Activated T-cell treated with anti-CD3 and anti-CD28 coated beads, Interleukin-2, amount 50 U/mL, for 48 hours (primary cell): ENCODE data around the gene SART1.

Experiments
- DNase-seq, 2 experiments: peaks; one replicate each; pipeline ENCODE4 v3.0.0-alpha.2; 2020

The SART1 gene, protein sequence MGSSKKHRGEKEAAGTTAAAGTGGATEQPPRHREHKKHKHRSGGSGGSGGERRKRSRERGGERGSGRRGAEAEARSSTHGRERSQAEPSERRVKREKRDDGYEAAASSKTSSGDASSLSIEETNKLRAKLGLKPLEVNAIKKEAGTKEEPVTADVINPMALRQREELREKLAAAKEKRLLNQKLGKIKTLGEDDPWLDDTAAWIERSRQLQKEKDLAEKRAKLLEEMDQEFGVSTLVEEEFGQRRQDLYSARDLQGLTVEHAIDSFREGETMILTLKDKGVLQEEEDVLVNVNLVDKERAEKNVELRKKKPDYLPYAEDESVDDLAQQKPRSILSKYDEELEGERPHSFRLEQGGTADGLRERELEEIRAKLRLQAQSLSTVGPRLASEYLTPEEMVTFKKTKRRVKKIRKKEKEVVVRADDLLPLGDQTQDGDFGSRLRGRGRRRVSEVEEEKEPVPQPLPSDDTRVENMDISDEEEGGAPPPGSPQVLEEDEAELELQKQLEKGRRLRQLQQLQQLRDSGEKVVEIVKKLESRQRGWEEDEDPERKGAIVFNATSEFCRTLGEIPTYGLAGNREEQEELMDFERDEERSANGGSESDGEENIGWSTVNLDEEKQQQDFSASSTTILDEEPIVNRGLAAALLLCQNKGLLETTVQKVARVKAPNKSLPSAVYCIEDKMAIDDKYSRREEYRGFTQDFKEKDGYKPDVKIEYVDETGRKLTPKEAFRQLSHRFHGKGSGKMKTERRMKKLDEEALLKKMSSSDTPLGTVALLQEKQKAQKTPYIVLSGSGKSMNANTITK

DNA sequence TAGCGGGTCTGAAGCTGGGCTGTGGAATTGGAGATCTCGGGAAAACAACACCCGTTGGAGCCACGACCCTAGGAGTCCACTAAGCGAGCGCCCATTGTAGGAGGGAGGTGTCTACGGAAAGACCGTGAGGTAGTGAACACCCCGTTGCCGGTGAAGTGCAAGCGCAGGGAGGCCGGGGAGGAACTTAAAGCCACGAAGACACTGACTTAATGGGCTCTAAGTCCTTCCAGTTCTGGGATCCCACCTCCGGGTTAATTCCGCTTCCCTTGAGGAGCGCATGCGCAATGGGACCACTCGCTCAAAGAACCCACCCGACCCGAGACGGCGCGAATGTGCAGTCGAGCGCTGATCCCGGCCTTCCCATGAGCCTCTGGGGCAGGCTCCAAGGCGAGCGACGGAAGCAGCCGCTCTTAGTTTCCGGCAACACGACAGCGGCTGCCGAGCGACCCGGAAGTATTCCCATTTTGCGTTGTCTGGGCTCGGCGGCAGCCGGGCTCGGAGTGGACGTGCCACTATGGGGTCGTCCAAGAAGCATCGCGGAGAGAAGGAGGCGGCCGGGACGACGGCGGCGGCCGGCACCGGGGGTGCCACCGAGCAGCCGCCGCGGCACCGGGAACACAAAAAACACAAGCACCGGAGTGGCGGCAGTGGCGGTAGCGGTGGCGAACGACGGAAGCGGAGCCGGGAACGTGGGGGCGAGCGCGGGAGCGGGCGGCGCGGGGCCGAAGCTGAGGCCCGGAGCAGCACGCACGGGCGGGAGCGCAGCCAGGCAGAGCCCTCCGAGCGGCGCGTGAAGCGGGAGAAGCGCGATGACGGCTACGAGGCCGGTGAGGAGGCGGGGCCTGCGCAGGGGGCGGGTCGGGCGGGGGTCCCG, at the start of gene SART1:
Gene SART1 (plus strand): TSS at position 468 of the 874 bp plus-strand sequence. CDS start 47 bp downstream, at position 515.
- DNase-seq = peak; percentile 96 to 97

DNA sequence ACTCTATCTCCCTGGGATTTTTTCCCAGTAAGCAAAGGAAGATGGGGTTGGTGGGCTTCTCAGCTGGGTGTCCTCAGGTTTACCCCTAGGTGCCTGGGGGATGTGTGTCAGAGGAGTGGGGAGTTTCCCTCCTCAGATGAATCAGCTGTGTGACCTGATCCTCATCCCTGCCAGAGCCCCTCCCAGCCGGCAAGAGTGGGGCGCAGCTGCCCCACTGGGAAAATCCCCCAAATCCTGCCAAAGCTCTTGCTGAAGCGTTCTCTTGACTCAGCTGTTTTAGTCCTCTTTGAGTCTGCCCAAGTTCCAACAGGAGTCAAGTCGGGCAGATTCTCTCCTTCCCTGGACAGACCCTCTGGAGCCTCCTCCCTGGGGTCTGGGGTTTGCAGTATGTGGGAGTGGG, 48.7 kb upstream of the SART1 start:
- DNase-seq = no peak

DNA sequence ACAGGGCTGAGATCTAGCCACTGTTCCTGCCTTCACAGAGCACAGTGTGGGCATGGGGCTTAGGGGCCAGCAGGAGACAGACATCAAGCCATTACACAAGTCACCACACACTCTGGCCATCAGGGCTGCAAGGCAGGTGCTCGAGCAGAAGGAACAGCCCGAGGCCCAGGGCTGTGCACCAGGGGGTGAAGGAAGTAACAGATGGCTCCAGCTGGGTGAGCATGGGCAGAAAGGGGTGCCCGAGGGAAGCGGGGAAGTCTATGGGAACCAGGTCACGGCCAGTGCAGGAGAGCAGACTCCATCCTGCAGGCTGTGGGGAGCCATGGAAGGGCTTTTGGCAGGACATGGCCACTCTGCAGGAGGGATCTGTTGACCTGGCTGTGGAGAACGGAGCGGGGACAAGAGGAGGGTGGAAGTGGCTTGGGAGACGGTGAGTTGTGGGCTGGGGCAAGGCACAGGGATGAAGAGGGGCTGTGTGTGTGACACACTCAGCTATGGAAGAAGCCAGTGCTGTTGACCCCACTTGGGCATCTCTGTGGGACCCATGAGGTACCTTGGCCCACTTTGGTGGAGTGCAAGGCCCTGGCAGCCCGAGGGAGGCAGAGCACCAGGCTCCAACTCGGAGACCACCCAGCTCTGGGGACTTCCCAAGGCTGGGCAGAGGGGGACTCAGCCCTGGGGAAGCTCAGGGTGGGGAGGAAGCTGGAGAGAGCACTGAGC, 46.3 kb upstream of the SART1 start:
- no peak for DNase-seq

DNA sequence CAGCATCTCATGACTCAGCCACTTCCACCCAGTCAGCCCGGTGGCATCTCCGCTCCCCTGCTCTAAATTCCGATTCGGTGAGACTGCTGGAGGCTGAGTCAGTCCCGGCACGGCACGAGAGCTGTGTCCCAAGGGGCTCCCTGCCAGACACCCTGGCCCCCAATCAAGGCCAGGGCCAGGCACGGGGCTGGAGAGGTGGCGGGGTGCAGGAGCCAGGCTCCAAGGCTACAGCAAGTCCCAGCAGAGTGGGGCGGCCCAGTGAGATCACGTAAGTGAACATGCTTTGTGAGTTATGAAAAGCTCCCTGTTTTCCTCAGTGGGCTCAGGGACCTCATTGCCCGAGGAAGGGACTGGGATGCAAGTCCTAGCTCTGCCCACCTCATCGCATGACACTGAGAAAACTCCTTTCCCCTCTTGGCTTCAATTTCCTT, 45.7 kb upstream of the SART1 start:
- no peak for DNase-seq

DNA sequence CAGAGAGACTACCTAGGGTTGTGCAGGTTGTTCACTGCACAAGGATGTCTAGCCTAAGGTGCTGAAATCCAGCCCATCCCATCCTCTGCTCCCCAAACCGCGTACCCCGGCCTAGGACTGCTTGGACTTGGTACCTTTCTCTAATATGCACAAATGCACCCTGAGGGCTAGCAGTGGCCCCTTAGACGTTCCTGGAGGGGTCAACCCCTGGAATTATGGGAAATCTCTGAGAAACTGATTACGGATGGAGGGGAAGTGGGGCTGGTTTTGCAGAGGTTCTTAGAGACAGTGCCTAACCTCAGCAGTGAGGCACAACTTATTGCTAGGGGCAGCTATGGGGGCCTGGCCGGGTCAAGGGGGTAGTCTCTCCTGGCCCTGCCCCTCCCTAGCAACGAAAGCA, 45.1 kb upstream of the SART1 start:
- DNase-seq = no peak

DNA sequence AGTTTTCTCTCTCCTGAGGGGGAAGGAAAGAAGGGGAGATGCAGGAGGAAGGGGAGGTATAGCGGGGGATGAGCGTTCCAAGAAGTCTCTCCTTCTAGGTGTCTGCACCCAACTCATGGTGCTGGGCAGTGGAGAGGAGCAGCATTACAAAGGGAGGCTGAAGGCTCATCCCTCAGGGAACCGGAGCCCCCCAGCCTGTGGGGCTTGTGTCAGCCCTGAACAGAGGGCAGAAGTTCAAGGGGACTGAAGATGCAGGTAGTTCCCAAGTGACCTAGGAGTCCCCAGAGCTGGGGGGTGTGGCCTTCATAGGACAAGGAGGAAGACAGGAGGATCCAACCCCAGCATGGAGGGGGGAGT, 44.5 kb upstream of the SART1 start:
- DNase-seq = no peak

DNA sequence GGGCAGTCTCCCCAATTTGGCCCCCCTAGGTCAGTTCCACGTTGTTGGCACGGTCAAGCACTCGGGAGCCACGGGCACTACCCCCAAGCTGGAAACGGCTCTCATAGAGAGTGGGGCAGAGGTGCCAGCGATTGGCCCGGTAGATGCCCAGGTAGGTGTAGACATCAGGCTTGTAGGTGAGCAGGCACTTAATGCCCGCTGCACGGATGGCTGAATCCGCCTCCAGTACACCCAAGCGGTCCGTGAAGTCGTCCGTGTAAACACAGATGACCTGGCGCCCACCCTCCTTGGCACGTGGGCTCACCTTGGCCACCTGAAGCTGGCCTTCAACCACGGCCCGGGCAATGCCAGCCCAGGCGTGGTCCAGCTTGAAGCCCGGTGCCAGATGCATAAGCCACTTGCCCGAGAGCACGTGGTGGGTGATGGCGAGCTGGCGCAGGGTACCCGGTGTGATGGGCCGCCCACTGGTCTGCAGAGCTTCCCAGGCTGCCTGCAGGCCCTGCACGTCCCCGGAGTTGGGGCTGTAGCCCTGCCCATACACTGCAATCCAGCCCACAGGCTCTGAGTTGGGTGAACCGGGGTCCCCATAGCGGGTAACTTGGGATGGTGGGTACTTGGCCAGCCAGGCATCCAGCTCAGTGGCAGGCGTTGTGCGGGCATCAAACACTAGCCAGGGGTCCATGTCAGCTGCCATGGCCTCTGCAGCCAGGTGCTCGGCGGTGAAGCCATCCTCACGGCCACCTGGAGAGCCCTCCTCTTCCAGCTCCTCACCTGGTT, 43.9 kb upstream of the SART1 start:
- no peak for DNase-seq

DNA sequence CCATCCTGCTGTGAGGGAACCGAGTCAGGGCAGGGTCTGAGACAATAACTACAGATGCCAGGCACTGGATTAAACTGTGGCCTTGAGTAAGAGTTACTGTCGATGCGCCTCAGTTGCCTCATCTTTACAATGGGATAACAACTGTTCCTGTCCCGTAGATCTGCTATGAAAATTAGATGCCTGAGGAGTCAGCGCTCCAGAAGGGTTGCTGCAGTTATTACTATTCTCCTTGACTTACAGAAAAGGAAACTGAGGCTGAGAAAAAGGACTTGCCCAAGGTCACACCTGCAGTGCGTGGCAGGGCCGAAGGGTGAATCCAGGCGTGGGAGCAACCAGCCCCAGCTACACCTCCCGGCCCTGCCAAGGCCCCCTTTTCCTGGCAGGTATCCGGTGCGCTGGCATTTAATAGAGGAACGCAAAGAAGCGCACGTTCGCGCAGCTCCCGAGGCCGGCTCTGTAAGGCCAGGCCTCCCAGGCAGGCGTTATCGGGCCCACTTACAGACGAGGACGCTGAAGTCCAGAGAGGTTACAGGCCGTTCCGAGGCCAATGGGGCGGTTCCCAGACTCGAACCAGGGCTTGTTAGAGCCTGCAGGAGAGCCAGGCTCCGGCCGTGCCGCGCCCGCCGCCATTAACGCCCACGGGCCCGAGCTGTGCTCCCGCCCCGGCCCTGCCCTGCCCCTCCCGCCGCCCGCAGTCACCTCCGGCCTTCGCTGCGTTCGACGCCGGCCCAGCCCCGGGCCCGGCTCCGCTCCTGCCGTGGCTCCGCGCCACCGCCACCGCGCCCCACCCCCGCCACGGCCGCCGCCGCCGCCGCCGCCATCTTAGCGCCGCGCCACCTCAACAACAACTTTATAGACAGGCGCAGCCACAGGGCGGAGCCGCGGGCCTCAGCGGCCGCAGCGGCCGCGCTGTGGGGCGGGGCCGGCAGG, 43.1 kb upstream of the SART1 start, which contains the start of gene C11orf68:
Gene C11orf68 (minus strand): TSS at position 852 of the 930 bp plus-strand sequence. CDS start 31 bp downstream, at position 821.
- no peak for DNase-seq

DNA sequence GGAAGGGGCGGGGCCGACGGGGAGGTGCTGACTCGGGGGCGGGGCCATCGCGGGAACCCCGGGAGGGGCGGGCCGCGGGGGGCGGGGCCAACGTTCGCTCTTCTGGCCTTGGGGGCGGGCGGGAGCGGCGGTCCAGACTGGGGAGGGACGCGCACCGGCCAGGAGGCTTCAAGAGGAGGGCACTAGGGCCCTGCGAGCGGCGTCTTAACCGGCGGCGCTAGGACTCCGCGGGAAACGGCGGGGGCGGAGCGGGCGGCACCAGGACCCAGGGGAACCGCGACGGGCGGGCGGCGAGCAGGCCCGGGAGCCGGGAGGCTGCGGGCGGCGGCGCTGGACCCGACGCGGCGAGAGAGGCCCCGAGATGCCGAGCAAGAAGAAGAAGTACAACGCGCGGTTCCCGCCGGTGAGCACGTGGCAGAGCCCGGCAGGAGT, 42.4 kb upstream of the SART1 start, which contains the start of gene DRAP1:
Gene DRAP1 (plus strand): TSS at position 286 of the 432 bp plus-strand sequence. CDS start 76 bp downstream, at position 362.
- peak; percentile 98 to 99 for DNase-seq

DNA sequence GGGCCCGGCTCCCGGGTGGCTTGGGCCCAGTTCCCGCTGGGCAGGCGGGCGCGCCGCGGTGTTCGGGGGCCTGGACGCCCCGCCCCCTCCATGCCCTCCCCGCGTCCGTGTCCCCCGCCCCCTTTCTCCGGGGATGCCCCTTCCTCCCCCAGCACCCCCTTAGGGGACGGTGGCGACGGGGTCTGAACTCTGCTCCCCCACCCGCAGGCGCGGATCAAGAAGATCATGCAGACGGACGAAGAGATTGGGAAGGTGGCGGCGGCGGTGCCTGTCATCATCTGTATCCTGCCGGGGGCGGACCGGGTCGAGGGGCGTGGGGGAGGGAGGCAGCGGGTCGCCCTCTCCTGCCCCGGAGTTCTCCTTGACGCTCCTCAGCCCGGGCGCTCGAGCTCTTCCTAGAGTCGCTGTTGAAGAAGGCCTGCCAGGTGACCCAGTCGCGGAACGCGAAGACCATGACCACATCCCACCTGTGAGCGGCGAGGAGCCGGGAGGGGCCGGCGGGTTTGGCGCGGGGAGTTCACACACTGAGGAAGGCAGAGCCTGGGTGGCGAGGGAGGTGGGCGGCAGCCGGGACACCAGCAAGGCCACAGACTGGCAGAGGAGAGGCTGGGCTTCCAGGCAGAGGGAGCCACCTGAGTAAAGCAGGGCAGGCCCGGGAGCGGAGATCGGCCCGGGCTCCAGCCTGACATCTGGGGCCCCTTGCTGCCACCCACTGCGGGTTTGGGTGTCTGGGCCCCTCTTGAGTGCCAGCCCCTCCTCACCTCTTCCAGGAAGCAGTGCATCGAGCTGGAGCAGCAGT, 41.8 kb upstream of the SART1 start:
- DNase-seq = peak in 1 of 2 experiments; percentile 77

DNA sequence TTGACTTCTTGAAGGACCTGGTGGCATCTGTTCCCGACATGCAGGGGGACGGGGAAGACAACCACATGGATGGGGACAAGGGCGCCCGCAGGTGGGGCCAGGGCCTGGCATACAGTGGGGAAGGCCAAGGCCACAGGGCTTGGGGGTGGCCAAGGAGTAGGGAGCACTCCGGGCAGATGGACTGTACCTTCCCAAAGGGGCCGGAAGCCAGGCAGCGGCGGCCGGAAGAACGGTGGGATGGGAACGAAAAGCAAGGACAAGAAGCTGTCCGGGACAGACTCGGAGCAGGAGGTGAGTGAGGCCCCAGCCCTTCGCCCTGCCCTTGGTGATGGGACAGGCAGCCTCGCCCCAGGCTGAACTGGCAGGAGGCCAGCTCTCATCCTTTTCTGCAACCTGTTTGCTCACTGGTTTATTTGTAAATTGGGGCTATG, 41.1 kb upstream of the SART1 start:
- DNase-seq = no peak

DNA sequence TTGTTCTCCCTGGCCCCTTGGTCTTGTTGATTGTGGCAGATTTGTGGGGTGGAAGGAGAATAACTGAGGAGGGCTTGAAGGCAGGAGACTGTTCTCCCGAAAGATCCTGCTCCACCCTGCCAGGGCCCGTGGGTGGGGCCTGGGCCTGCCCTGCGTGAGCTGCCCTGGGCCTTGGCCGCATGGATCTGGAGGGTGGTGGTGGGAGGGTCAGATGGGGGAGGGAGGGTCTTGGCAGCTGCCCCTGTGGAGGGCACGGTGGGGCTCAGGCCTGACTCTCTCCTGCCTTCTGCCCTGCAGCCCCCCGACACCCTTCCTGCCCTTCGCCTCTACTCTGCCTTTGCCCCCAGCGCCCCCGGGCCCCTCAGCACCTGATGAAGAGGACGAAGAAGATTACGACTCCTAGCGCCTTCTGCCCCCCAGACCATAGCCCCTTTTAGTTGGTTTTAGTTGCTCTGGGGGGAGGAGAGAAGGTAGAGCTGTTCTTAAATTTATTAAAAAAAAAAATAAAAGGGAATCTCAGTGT, 40.4 kb upstream of the SART1 start:
- no peak for DNase-seq

DNA sequence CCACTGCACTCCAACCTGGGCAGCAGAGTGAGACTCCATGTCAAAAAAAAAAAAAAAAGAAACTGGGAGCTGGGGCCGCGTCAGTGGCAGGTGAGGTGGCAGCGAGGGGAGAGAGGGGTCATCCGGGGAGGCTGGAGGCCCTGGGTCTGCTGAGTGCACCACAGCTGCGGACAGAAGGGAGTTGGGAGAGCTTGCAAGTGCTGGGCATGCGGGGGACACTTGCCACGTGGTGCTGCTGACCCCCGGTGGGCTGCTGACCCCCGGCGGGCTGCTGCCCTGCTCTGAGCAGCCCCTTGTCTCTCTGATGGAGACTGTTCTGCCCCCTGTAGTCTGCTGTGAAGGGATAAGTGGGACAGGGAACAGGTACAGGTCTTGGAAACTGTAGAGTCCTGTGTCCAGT, 39.7 kb upstream of the SART1 start:
- DNase-seq = no peak

DNA sequence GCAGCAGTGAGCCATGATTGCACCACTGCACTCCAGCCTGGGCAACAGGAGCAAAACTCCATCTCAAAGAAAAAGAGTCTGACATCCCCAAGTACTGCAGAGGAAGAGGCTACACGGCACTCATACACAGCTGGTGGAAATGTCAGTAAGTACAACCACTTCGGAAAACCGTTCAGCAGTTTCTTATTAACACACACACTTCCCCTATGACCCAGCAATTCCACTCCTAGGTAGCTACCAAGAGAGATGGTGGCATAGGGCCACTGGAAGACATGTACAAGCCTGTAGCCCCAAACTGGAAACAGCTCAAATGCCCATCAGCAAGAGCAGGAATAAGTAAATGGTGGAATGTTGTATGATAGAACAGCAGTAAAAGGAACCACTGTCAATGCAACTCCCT, 39.0 kb upstream of the SART1 start:
- DNase-seq = no peak

DNA sequence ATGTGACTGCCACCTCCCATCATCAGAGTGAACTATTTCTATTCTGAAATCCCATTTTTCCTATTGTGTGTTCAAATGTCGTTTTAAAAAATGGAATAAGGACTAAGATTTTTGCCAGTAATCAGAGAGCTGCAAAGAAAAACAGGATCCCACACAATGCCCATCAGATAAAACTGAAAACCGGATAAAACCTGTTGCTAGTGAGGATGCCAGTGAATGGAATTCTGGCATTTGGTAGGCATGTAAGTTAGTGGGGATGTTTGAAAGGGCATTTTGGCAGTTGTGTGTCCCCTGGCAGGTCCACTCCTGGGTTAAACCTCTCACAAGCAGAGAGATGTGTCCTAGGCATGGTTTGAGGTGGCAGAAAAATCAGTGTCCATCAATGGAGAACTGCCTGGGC, 36.1 kb upstream of the SART1 start:
- DNase-seq = no peak

DNA sequence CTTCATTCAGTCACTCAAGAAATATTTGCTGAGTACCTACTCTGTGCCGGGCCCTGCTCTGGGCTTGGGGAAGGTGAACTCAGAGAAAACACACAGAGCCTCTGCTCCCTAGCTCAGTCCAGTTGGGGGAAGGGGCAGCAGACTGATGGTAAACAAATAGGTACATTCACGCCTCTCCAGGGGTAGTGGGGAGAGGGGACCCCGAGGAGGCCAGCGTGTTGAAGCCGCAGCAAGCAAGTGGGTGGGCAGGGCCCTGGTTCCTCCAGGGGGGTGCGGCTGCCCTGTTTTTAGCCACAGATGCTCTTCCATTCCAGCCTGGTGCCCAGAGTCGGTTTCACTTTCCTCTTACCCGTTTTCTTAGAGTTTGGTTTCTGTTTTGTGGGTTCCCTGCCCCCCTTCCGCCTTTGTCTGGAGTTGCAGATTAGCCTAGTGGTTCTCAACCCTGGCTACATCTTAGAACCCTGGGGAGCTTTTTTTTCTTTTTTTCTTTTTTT, 33.6 kb upstream of the SART1 start:
- DNase-seq = peak; percentile 76 to 79

DNA sequence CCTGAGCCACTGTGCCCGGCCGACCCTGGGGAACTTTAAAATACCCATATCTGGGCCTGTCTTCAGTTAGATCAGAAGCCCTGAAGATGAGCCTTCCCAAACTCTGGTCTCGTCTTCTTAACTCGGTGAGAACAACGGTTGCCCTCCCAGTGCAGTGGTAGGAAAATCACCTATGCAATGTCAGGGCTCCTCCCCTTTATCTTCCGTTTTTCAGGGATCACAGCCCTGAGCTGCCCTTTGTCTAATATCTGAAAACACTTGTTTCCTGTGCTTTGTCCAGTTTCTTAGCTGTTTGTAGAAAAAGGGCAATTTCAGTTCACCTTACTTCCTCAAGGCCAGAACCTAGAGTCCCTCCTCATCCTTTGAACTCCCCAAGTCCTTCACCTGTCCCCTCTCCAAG, 32.9 kb upstream of the SART1 start:
- DNase-seq = no peak

DNA sequence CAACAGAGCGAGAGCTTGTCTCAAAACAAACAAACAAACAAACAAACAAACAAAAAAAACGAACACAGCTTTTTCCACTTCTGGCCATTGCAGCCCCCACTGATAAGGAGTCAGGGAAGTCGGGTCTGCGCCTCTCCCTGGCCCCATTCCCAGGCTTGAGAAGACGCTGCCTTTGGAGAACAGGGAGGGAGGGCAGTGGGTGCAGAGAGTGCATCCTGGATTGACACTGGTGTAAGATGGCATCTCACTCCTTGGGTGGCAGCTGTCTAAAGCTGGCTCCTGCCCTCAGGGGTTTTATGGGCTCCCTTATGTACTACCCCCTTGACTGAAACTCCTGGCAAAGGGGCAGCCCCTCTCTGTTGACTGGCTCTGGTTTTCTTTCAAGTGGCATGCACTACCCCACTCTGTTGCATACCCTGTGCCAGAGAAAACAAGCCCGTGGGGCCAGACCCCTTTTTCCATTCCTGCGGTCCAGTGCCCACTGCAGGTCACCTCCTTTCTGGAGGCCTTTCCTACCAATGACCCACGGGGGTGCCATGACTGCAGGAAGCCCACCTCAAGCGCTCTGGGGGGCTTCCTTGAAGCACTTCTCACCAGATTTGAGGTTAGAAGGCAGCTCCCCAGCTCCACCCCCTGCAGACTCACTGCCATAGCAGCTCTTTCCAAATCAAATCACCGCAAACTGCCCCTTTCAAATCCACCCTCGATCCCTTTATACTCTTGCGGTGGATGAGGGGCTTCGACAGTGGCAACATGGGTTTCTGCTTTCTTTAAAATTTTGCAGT, 29.6 kb upstream of the SART1 start:
- DNase-seq = no peak
